HEK293 (cell line): ENCODE results near the gene SLC9A9.

Source experiments
- CTCF ChIA-PET: fragments of 350-600 bp; formaldehyde crosslinking; extraction: SDS; loops from one replicate; lab custom pipeline; 2021; ENCODE audit warnings: antibody characterized with exemption; lab: Yijun Ruan, JAX
- POLR2A ChIA-PET: fragments of 300-600 bp; formaldehyde crosslinking; extraction: SDS; loops from one replicate; lab custom pipeline; 2020; ENCODE audit warnings: antibody characterized with exemption, inconsistent platforms; lab: Yijun Ruan, JAX
- H3K27ac ChIP-seq: fragments of 200-500 bp; sonication (Bioruptor generic); 2 replicates; pipeline ENCODE4 v1.5.1; 2014; ENCODE audit warnings: low read depth, low read length, control low read depth, inconsistent platforms; ENCODE audit errors: extremely low read depth
- H3K36me3 ChIP-seq, 2 experiments: fragments of 200-500 bp in 1 of 2; sonication (Bioruptor generic) in 1 of 2; 1 replicate in 1 of 2; 2 replicates in 1 of 2; pipeline ENCODE4 v1.5.1; 2014 to 2017; ENCODE audit warnings: inconsistent platforms in 2 of 2, low read length in 2 of 2; ENCODE audit not compliant: control insufficient read depth in 2 of 2, insufficient read depth in 1 of 2
- H3K4me1 ChIP-seq: fragments of 200-500 bp; sonication (Bioruptor generic); 2 replicates; pipeline ENCODE4 v1.5.1; 2014; ENCODE audit warnings: mild to moderate bottlenecking, low read length, inconsistent platforms; ENCODE audit not compliant: control insufficient read depth, insufficient read depth
- H3K4me3 ChIP-seq: 2 replicates; pipeline ENCODE4 v1.5.1; 2011; ENCODE audit warnings: low read depth, mild to moderate bottlenecking, control low read depth, low read length, moderate library complexity
- H3K9me3 ChIP-seq: fragments of 200-500 bp; sonication (Bioruptor generic); 2 replicates; pipeline ENCODE4 v1.5.1; 2014; ENCODE audit warnings: low read depth, low read length, inconsistent platforms; ENCODE audit not compliant: control insufficient read depth, insufficient read depth
- GLIS2 ChIP-seq: fragments of 450-650 bp; formaldehyde crosslinking; IDR thresholded peaks from 2 replicates; pipeline ENCODE4 v1.5.1; 2016; ENCODE audit warnings: missing biosample characterization, missing genetic modification characterization
- HOXC10 ChIP-seq: sonication (generic); formaldehyde crosslinking; IDR thresholded peaks from 2 replicates; pipeline ENCODE4 v1.8.1; 2023; ENCODE audit warnings: mild to moderate bottlenecking, missing genetic modification reagents
- REPIN1 ChIP-seq: fragments of 450-650 bp; formaldehyde crosslinking; IDR thresholded peaks from 2 replicates; pipeline ENCODE4 v1.5.1; 2017; ENCODE audit warnings: missing biosample characterization, missing genetic modification characterization, low read depth
- YY1 ChIP-seq: fragments of 450-650 bp; formaldehyde crosslinking; IDR thresholded peaks from 2 replicates; pipeline ENCODE4 v1.5.1; 2018; ENCODE audit warnings: missing biosample characterization, missing genetic modification characterization
- ZBTB1 ChIP-seq: fragments of 450-650 bp; formaldehyde crosslinking; IDR thresholded peaks from 2 replicates; pipeline ENCODE4 v1.5.1; 2016; ENCODE audit warnings: missing biosample characterization, missing genetic modification characterization
- ZBTB17 ChIP-seq: fragments of 450-650 bp; formaldehyde crosslinking; IDR thresholded peaks from 2 replicates; pipeline ENCODE4 v1.5.1; 2016; ENCODE audit warnings: missing biosample characterization, missing genetic modification characterization
- ZBTB21 ChIP-seq: fragments of 450-650 bp; formaldehyde crosslinking; IDR thresholded peaks from 2 replicates; pipeline ENCODE4 v1.5.1; 2017; ENCODE audit warnings: missing biosample characterization, missing genetic modification characterization
- ZBTB8A ChIP-seq: fragments of 450-650 bp; formaldehyde crosslinking; IDR thresholded peaks from 2 replicates; pipeline ENCODE4 v1.5.1; 2016; ENCODE audit warnings: missing biosample characterization, missing genetic modification characterization
- ZNF155 ChIP-seq: fragments of 450-650 bp; formaldehyde crosslinking; IDR thresholded peaks from 2 replicates; pipeline ENCODE4 v1.5.1; 2016; ENCODE audit warnings: missing biosample characterization, missing genetic modification characterization
- ZNF202 ChIP-seq: fragments of 450-650 bp; formaldehyde crosslinking; IDR thresholded peaks from 2 replicates; pipeline ENCODE4 v1.5.1; 2016; ENCODE audit warnings: missing biosample characterization, missing genetic modification characterization, borderline replicate concordance
- ZNF416 ChIP-seq: fragments of 450-650 bp; formaldehyde crosslinking; IDR thresholded peaks from 2 replicates; pipeline ENCODE4 v1.5.1; 2016; ENCODE audit warnings: missing biosample characterization, missing genetic modification characterization
- ZNF510 ChIP-seq: fragments of 450-650 bp; formaldehyde crosslinking; IDR thresholded peaks from 2 replicates; pipeline ENCODE4 v1.5.1; 2018; ENCODE audit warnings: mild to moderate bottlenecking, missing genetic modification characterization, missing biosample characterization; ENCODE audit not compliant: insufficient replicate concordance
- ZNF544 ChIP-seq: fragments of 450-650 bp; formaldehyde crosslinking; IDR thresholded peaks from 2 replicates; pipeline ENCODE4 v1.5.0; 2017; ENCODE audit warnings: missing biosample characterization, missing genetic modification characterization
- ZNF555 ChIP-seq: fragments of 450-650 bp; formaldehyde crosslinking; conservative IDR thresholded peaks from 2 replicates; pipeline ENCODE4 v1.5.1; 2017; ENCODE audit warnings: missing biosample characterization, mild to moderate bottlenecking, missing genetic modification characterization, inconsistent platforms
- ZNF558 ChIP-seq: fragments of 450-650 bp; formaldehyde crosslinking; IDR thresholded peaks from 2 replicates; pipeline ENCODE4 v1.5.1; 2016; ENCODE audit warnings: missing biosample characterization, missing genetic modification characterization
- ZNF561 ChIP-seq: fragments of 450-650 bp; IDR thresholded peaks from 2 replicates; pipeline ENCODE4 v1.5.1; 2018; ENCODE audit warnings: missing biosample characterization, missing genetic modification characterization, borderline replicate concordance
- ZNF660 ChIP-seq: fragments of 450-650 bp; IDR thresholded peaks from 2 replicates; pipeline ENCODE4 v1.5.1; 2018; ENCODE audit warnings: missing biosample characterization, mild to moderate bottlenecking, missing genetic modification characterization
- ZNF785 ChIP-seq: fragments of 450-650 bp; formaldehyde crosslinking; IDR thresholded peaks from 2 replicates; pipeline ENCODE4 v1.5.1; 2016; ENCODE audit warnings: missing biosample characterization, missing genetic modification characterization
- ZNF837 ChIP-seq: fragments of 450-650 bp; formaldehyde crosslinking; IDR thresholded peaks from 2 replicates; pipeline ENCODE4 v1.5.1; 2016; ENCODE audit warnings: missing biosample characterization, missing genetic modification characterization
- ZNF843 ChIP-seq: fragments of 450-650 bp; formaldehyde crosslinking; IDR thresholded peaks from 2 replicates; pipeline ENCODE4 v1.5.1; 2016; ENCODE audit warnings: missing biosample characterization, missing genetic modification characterization
- TF ChIP-seq, protein P1 (sequence below): fragments of 450-650 bp; formaldehyde crosslinking; IDR thresholded peaks from 2 replicates; pipeline ENCODE4 v1.5.1; 2016; ENCODE audit warnings: missing biosample characterization, missing genetic modification characterization
- TF ChIP-seq, protein P2 (sequence below): fragments of 450-650 bp; IDR thresholded peaks from 2 replicates; pipeline ENCODE4 v1.5.1; 2018; ENCODE audit warnings: missing biosample characterization, mild to moderate bottlenecking, missing genetic modification characterization

SLC9A9 gene

GRCh38 chr3:143358793-143359491 lies 489.3 kb downstream of the SLC9A9 start:
- CTCF ChIA-PET, result no interaction called here
- TF ChIP-seq ZNF837 (tag by site-specific recombination), result no peak
- no peak for TF ChIP-seq ZNF785 (tag by site-specific recombination)
- Histone ChIP-seq H3K9me3 (no peaks in the 10 kb centered on the region), H3K36me3 (no peaks in the 10 kb centered on the region), H3K4me1 (no peaks in the 10 kb centered on the region), H3K27ac (no peak overlapping the region), H3K4me3 (no peak overlapping the region)
- POLR2A ChIA-PET, result no interaction called here

DNA sequence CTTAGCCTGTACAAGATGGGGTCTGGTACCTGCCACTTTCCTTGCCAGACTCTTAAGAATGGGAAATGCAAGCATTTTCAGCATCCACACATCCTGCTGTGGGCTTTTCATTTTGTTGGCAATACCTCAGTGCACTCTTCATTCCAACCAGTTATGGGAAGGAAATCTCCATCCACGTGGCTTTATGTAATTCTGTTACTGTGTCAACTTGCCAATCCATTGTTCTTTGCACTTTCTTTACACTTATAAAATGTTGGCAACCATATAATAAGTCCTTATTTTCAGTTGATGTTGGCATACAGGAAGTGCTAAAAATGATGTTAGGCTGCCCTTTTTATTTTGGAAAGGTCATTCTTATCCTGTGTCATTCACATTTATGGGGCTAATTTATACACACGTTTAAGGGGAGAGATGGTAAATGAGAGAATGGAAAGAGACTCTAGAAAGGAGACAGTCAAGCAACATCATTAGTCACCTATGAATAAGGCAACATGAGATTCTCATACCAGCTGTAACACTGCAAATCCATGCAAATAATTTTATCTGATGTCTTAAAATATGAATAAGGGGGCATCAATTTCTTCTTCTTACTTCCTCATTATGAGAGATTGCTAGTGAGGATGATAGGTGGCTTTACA lies 490.0 kb downstream of the SLC9A9 start:
- POLR2A ChIA-PET, result no interaction called here
- Histone ChIP-seq H3K36me3 (no peaks in the 10 kb centered on the region), H3K4me3 (no peak overlapping the region), H3K9me3 (no peaks in the 10 kb centered on the region), H3K27ac (no peak overlapping the region), H3K4me1 (no peaks in the 10 kb centered on the region)
- CTCF ChIA-PET, result no interaction called here
- TF ChIP-seq ZBTB21, result no peak
- no peak for TF ChIP-seq ZBTB17 (tag by site-specific recombination)
- TF ChIP-seq ZBTB1 (tag by site-specific recombination), result no peak
- no peak for TF ChIP-seq YY1 (tag by site-specific recombination)

GRCh38 chr3:143357700-143358099 lies 490.6 kb downstream of the SLC9A9 start:
- Histone ChIP-seq H3K27ac (no peak overlapping the region), H3K9me3 (no peaks in the 10 kb centered on the region), H3K4me1 (no peaks in the 10 kb centered on the region; the same call in 1 of the 2 replicates), H3K36me3 (no peaks in the 10 kb centered on the region), H3K4me3 (no peak overlapping the region)
- CTCF ChIA-PET, result no interaction called here
- POLR2A ChIA-PET, result no interaction called here
- TF ChIP-seq ZNF660 (tag by site-specific recombination) (no peak), ZBTB8A (no peak), ZNF155 (tag by site-specific recombination) (no peak), ZNF544 (no peak), HOXC10 (CRISPR knock-in tag) (no peak), REPIN1 (tag by site-specific recombination) (no peak), ZNF416 (tag by site-specific recombination) (no peak), ZBTB1 (tag by site-specific recombination) (no peak), ZNF555 (tag by site-specific recombination) (no peak), ZNF510 (tag by site-specific recombination) (no peak), ZNF561 (no peak), ZNF558 (tag by site-specific recombination) (no peak), ZNF202 (no peak), GLIS2 (no peak), ZNF843 (tag by site-specific recombination) (no peak)
- TF ChIP-seq, protein P1, sequence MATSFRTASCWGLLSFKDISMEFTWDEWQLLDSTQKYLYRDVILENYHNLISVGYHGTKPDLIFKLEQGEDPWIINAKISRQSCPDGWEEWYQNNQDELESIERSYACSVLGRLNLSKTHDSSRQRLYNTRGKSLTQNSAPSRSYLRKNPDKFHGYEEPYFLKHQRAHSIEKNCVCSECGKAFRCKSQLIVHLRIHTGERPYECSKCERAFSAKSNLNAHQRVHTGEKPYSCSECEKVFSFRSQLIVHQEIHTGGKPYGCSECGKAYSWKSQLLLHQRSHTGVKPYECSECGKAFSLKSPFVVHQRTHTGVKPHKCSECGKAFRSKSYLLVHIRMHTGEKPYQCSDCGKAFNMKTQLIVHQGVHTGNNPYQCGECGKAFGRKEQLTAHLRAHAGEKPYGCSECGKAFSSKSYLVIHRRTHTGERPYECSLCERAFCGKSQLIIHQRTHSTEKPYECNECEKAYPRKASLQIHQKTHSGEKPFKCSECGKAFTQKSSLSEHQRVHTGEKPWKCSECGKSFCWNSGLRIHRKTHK, result no peak
- TF ChIP-seq, protein P2, sequence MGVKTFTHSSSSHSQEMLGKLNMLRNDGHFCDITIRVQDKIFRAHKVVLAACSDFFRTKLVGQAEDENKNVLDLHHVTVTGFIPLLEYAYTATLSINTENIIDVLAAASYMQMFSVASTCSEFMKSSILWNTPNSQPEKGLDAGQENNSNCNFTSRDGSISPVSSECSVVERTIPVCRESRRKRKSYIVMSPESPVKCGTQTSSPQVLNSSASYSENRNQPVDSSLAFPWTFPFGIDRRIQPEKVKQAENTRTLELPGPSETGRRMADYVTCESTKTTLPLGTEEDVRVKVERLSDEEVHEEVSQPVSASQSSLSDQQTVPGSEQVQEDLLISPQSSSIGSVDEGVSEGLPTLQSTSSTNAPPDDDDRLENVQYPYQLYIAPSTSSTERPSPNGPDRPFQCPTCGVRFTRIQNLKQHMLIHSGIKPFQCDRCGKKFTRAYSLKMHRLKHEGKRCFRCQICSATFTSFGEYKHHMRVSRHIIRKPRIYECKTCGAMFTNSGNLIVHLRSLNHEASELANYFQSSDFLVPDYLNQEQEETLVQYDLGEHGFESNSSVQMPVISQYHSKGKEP, result no peak
